ENCODE data around the gene ABCA3. TPM values are rescaled to one million over a fixed set of nuclear protein-coding genes. Genes with fewer than 3 reads are reported as not detected.
"Not testable (repeated sequence)": the region's sequence is repeated elsewhere in the genome, so short reads cannot be mapped to it uniquely, and the experiment has no call there.

ABCA3 gene
- polyA plus RNA-seq (2012; ENCODE audit: insufficient read depth, insufficient read length, low read depth): 40.4 TPM

DNA sequence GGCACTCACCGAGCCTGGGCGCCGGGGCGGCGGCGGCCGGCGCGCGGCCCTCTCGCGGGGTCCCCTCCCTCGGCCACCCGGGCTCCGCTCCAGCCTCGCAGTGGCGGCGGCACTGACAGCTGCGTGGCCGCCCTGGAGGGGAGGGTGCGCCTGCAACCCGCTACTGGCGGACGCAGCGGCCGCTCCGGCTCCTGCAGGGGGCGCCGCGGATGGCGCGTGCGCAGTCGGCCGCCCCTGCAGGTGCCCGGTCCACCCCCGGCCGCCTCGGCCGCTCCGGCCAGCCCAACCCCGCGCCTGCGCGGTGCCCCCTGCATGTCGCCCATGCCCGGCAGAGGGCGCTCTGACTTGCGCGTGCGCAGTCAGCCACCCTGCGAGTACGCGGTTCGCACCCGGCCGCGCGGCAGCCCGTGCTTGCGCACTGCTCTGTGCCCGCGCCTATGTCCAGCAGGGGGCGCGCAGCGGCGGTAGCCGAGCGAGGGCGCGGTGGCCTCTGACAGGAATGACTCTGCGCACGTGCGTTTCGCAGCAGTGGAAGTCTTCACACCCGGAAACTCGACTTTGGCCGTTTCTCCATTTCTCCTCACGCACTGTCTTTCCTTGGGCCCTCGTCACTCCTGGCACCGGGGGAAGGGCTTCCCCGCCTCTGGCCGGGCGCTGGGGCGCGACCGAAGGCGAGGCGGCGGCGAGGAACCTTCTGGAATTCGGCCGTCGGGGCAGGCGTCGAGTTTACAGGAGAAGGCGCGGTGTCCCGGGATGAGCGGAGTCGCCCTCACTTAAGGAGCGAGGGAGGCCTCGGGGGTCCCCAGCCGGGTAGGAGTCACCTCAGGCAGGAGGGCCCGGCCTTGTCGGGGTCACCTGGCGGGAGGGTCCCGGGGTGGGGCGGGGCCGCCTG is at the start of gene ABCA3:
Gene ABCA3 (minus strand): TSS at position 165 of the 892 bp plus-strand sequence. CDS start 14,262 bp downstream, outside the sequence.
- peak; percentile 96 for DNase-seq
- H3K9me3 ChIP-seq: no peaks in the 10 kb centered on the region
- H3K27me3 ChIP-seq: no peaks in the 10 kb centered on the region
- H3K36me3 ChIP-seq: peaks cover 7% of the 10 kb centered on the region
- no peaks in the 10 kb centered on the region for H3K4me1 ChIP-seq
- H3K4me3 ChIP-seq (ENCODE audit: low read depth, low read length): peak within 1 kb of the TSS; percentile 82
- peak; percentile 92 for TF ChIP-seq CTCF (IDR thresholded peaks at IDR 0.05; ENCODE audit: low read depth, low read length)

- DNase-seq: no peak
- no peaks in the 10 kb centered on the region; the same call in 1 of the 2 replicates for H3K4me1 ChIP-seq
- no peaks in the 10 kb centered on the region for H3K27me3 ChIP-seq
- no peak overlapping the region for H3K4me3 ChIP-seq (ENCODE audit: low read depth, low read length)
- no peak for TF ChIP-seq CTCF (IDR thresholded peaks at IDR 0.05; ENCODE audit: low read depth, low read length)
- H3K9me3 ChIP-seq: peaks cover 4% of the 10 kb centered on the region; the same call in 1 of the 2 replicates
- no peaks in the 10 kb centered on the region for H3K36me3 ChIP-seq
These were observed 48.4 kb upstream of the ABCA3 start for GRCh38 chr16:2388875-2389433.

- Histone ChIP-seq H3K4me3 (ENCODE audit: low read depth, low read length) (no peak overlapping the region), H3K36me3 (no peaks in the 10 kb centered on the region), H3K27me3 (no peaks in the 10 kb centered on the region), H3K4me1 (no peaks in the 10 kb centered on the region; the same call in 1 of the 2 replicates), H3K9me3 (peaks cover 4% of the 10 kb centered on the region; the same call in 1 of the 2 replicates)
- no peak for TF ChIP-seq CTCF (IDR thresholded peaks at IDR 0.05; ENCODE audit: low read depth, low read length)
- no peak for DNase-seq
These were observed 47.8 kb upstream of the ABCA3 start for GRCh38 chr16:2388139-2388874.

- H3K4me1 ChIP-seq: no peaks in the 10 kb centered on the region; the same call in 1 of the 2 replicates
- H3K4me3 ChIP-seq (ENCODE audit: low read depth, low read length): no peak overlapping the region
- H3K36me3 ChIP-seq: no peaks in the 10 kb centered on the region
- no peak for DNase-seq
- no peaks in the 10 kb centered on the region for H3K27me3 ChIP-seq
- TF ChIP-seq CTCF (IDR thresholded peaks at IDR 0.05; ENCODE audit: low read depth, low read length): peak; percentile 56
- H3K9me3 ChIP-seq: peaks cover 4% of the 10 kb centered on the region; the same call in 1 of the 2 replicates
These were observed 46.5 kb upstream of the ABCA3 start for GRCh38 chr16:2386990-2387389.

GRCh38 chr16:2385982-2386381 is 45.5 kb upstream of the ABCA3 start:
- H3K36me3 ChIP-seq; DNase-seq; H3K9me3 ChIP-seq; H3K27me3 ChIP-seq; H3K4me1 ChIP-seq; H3K4me3 ChIP-seq (ENCODE audit: low read depth, low read length): not testable (repeated sequence)

- Histone ChIP-seq H3K27me3 (no peaks in the 10 kb centered on the region), H3K36me3 (no peaks in the 10 kb centered on the region), H3K4me3 (ENCODE audit: low read depth, low read length) (no peak overlapping the region), H3K4me1 (no peaks in the 10 kb centered on the region; the same call in 1 of the 2 replicates), H3K9me3 (peaks cover 4% of the 10 kb centered on the region; the same call in 1 of the 2 replicates)
- no peak for TF ChIP-seq CTCF (IDR thresholded peaks at IDR 0.05; ENCODE audit: low read depth, low read length)
- no peak for DNase-seq
These were observed 44.8 kb upstream of the ABCA3 start for GRCh38 chr16:2385190-2385836.

Data from BE2C (cell line).